CD8-positive, alpha-beta memory T cell (primary cell): Measurements from ENCODE around the gene B3GNT7. TPM values are rescaled to one million over a fixed set of nuclear protein-coding genes. Genes with fewer than 3 reads are reported as not detected.
"Not testable (repeated sequence)": the region's sequence is repeated elsewhere in the genome, so short reads cannot be mapped to it uniquely, and the experiment has no call there.

ENCODE experiments used
- CTCF ChIA-PET: fragments of 350-600 bp; sonication (Branson Sonifier 250); formaldehyde crosslinking; loops from one replicate; lab custom pipeline; 2021; ENCODE audit warnings: antibody characterized with exemption; lab: Charles Lee
- POLR2A ChIA-PET: fragments of 350-600 bp; sonication (Branson Sonifier 250); formaldehyde crosslinking; loops from one replicate; lab custom pipeline; 2021; ENCODE audit warnings: antibody characterized with exemption; lab: Charles Lee
- DNase-seq, 5 donors: peaks; one replicate each; pipeline versions ENCODE4 v3.0.0 to v3.0.0-alpha.2; 2020 to 2022; ENCODE audit warnings: mixed read lengths in 1 of 5
- H3K27ac ChIP-seq: one replicate; pipeline ENCODE4 v1.7.0; 2013; ENCODE audit warnings: low read depth, mild to moderate bottlenecking, low read length, moderate library complexity
- H3K27me3 ChIP-seq: 2 replicates; pipeline ENCODE4 v1.7.0; 2013; ENCODE audit warnings: low read length, mild to moderate bottlenecking; ENCODE audit not compliant: insufficient read depth, poor library complexity, severe bottlenecking
- H3K36me3 ChIP-seq: 2 replicates; pipeline ENCODE4 v1.7.0; 2013; ENCODE audit warnings: mild to moderate bottlenecking, low read length, moderate library complexity; ENCODE audit not compliant: insufficient read depth
- H3K4me1 ChIP-seq: 2 replicates; pipeline ENCODE4 v1.7.0; 2013; ENCODE audit warnings: mild to moderate bottlenecking, low read length, moderate library complexity; ENCODE audit not compliant: insufficient read depth
- H3K4me3 ChIP-seq: 2 replicates; pipeline ENCODE4 v1.7.0; 2013; ENCODE audit warnings: mild to moderate bottlenecking, low read length
- H3K9me3 ChIP-seq: 2 replicates; pipeline ENCODE4 v1.7.0; 2013; ENCODE audit warnings: mild to moderate bottlenecking, low read length
- H3K27ac Mint-ChIP-seq, 8 donors: one replicate each; pipeline ENCODE4 v1.8.0; 2020 to 2021; ENCODE audit warnings: mixed read lengths in 8 of 8, mild to moderate bottlenecking in 6 of 8, inconsistent platforms in 3 of 8, moderate library complexity in 3 of 8
- H3K27me3 Mint-ChIP-seq, 2 donors: one replicate each; pipeline ENCODE4 v1.8.0; 2020 to 2021; ENCODE audit warnings: mixed read lengths in 2 of 2, mild to moderate bottlenecking in 1 of 2, moderate library complexity in 1 of 2
- H3K36me3 Mint-ChIP-seq, 3 donors: one replicate each; pipeline ENCODE4 v1.8.0; 2020 to 2021; ENCODE audit warnings: mixed read lengths in 3 of 3, inconsistent platforms in 1 of 3, mild to moderate bottlenecking in 1 of 3
- H3K4me1 Mint-ChIP-seq, 3 donors: one replicate each; pipeline ENCODE4 v1.8.0; 2020 to 2021; ENCODE audit warnings: mixed read lengths in 3 of 3, inconsistent platforms in 1 of 3, mild to moderate bottlenecking in 1 of 3
- H3K4me3 Mint-ChIP-seq, 7 donors: one replicate each; pipeline ENCODE4 v1.8.0; 2020 to 2021; ENCODE audit warnings: mixed read lengths in 7 of 7, mild to moderate bottlenecking in 6 of 7, moderate library complexity in 4 of 7, inconsistent platforms in 2 of 7
- H3K9me3 Mint-ChIP-seq, 5 donors: one replicate each; pipeline ENCODE4 v1.8.0; 2020 to 2022; ENCODE audit warnings: mixed read lengths in 5 of 5, mild to moderate bottlenecking in 3 of 5, moderate library complexity in 2 of 5, inconsistent platforms in 1 of 5
- polyA plus RNA-seq: library from polyadenylated mRNA; unstranded; fragments of 300-500 nt; fragmentation: Illumina TruSeq; gene quantifications from one replicate; pipeline ENCODE4 v1.2.3, GENCODE V29; 2021
- total RNA-seq, 2 experiments: library from RNA; stranded (reverse); gene quantifications; one replicate each; pipeline ENCODE4 v1.2.3, GENCODE V29; 2021

The B3GNT7 gene
- total and polyA plus RNA-seq, 3 experiments from 2014 or later: 0.13 to 0.16 (median 0.14) TPM

GRCh38 chr2:231370749-231371429 is 24.6 kb upstream of the B3GNT7 start:
- CTCF ChIA-PET: no interaction called here

GRCh38 chr2:231371430-231372054 is 24.0 kb upstream of the B3GNT7 start:
- H3K4me1 ChIP-seq: no peaks in the 10 kb centered on the region
- no peaks in the 10 kb centered on the region for H3K27me3 ChIP-seq
- H3K27ac ChIP-seq: no peak overlapping the region
- CTCF ChIA-PET: interaction anchor here (1.2 kb wide), 1 partner anchor 24 kb away, joined by 3 read pairs; no protein-coding TSS in a partner anchor
- H3K36me3 ChIP-seq: no peaks in the 10 kb centered on the region
- H3K4me3 Mint-ChIP-seq: no peak overlapping the region
- no peak overlapping the region for H3K4me3 ChIP-seq
- no peaks in the 10 kb centered on the region for H3K9me3 ChIP-seq
- no peak overlapping the region for H3K27ac Mint-ChIP-seq
- no peaks in the 10 kb centered on the region for H3K27me3 Mint-ChIP-seq
- peak in 1 of 5 donors; percentile 34 for DNase-seq
- no peaks in the 10 kb centered on the region for H3K4me1 Mint-ChIP-seq
- POLR2A ChIA-PET: interaction anchor here (0.6 kb wide), 1 partner anchor 81 kb away, joined by 3 read pairs; no protein-coding TSS in a partner anchor
- H3K36me3 Mint-ChIP-seq: no peaks in the 10 kb centered on the region
- no peaks in the 10 kb centered on the region for H3K9me3 Mint-ChIP-seq

More at GRCh38 chr2:231370749-231371429, 24.6 kb upstream of the B3GNT7 start:
- Histone ChIP-seq H3K4me1 (no peaks in the 10 kb centered on the region), H3K4me3 (no peak overlapping the region), H3K36me3 (no peaks in the 10 kb centered on the region), H3K27ac (no peak overlapping the region), H3K27me3 (no peaks in the 10 kb centered on the region), H3K9me3 (no peaks in the 10 kb centered on the region)
- H3K4me3 Mint-ChIP-seq: no peak overlapping the region
- no peaks in the 10 kb centered on the region for H3K27me3 Mint-ChIP-seq
- POLR2A ChIA-PET: no interaction called here
- no peak overlapping the region for H3K27ac Mint-ChIP-seq
- DNase-seq: peak in 1 of 5 donors; percentile 48
- H3K36me3 Mint-ChIP-seq: no peaks in the 10 kb centered on the region
- no peaks in the 10 kb centered on the region for H3K4me1 Mint-ChIP-seq
- H3K9me3 Mint-ChIP-seq: no peaks in the 10 kb centered on the region

- Histone ChIP-seq H3K36me3 (no peaks in the 10 kb centered on the region), H3K9me3 (no peaks in the 10 kb centered on the region), H3K27ac (no peak overlapping the region), H3K27me3 (no peaks in the 10 kb centered on the region), H3K4me3 (no peak overlapping the region), H3K4me1 (no peaks in the 10 kb centered on the region)
- H3K36me3 Mint-ChIP-seq: no peaks in the 10 kb centered on the region
- H3K9me3 Mint-ChIP-seq: no peaks in the 10 kb centered on the region
- POLR2A ChIA-PET: interaction anchor here (0.6 kb wide), 1 partner anchor 26 kb away, joined by 4 read pairs; no protein-coding TSS in a partner anchor
- H3K27ac Mint-ChIP-seq: no peak overlapping the region
- CTCF ChIA-PET: interaction anchor here (1.2 kb wide), 1 partner anchor 25 kb away, joined by 3 read pairs; no protein-coding TSS in a partner anchor
- H3K4me1 Mint-ChIP-seq: no peaks in the 10 kb centered on the region
- DNase-seq: peak in 1 of 5 donors; percentile 29
- peaks cover 0 to 4% of the 10 kb centered on the region in 2 donors for H3K27me3 Mint-ChIP-seq
- H3K4me3 Mint-ChIP-seq: no peak overlapping the region
These were observed 23.2 kb upstream of the B3GNT7 start for GRCh38 chr2:231372326-231372725.

GRCh38 chr2:231373184-231373583 is 22.3 kb upstream of the B3GNT7 start:
- no peaks in the 10 kb centered on the region for H3K9me3 Mint-ChIP-seq
- H3K36me3 Mint-ChIP-seq: no peaks in the 10 kb centered on the region
- Histone ChIP-seq H3K27me3 (no peaks in the 10 kb centered on the region), H3K27ac (no peak overlapping the region), H3K4me1 (no peaks in the 10 kb centered on the region), H3K9me3 (no peaks in the 10 kb centered on the region), H3K4me3 (no peak overlapping the region), H3K36me3 (no peaks in the 10 kb centered on the region)
- H3K27ac Mint-ChIP-seq: peak overlapping the region in 1 of 8 donors; percentile 33
- H3K4me1 Mint-ChIP-seq: no peaks in the 10 kb centered on the region
- H3K4me3 Mint-ChIP-seq: no peak overlapping the region
- DNase-seq: no peak
- POLR2A ChIA-PET: no interaction called here
- CTCF ChIA-PET: no interaction called here
- H3K27me3 Mint-ChIP-seq: peaks cover 0 to 4% of the 10 kb centered on the region in 2 donors

DNA sequence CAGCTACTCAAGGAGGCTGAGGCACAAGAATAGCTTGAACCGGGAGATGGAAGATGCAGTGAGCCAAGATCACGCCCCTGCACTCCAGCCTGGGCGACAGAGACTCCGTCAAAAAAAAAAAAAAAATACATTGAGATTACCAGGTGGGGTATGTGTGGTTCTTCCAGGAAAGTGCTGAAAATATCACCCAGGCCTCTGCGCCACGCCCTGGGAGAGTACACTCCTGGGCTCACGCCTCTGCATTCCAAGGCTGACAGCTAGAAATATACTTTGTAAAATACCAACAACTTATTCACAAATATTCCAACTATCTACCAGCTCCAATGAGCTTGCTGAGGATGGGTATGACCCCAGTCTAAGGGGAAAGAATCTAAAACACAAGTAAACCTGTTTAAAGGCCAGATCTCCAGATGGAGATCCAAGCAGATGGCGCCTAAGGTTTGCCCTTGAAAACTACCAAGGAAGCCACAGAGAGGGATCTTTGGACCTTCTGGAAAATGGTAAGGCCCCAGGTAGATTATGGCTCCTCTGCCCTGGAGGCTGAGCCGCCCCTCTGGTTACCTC is 21.6 kb upstream of the B3GNT7 start:
- POLR2A ChIA-PET: no interaction called here
- Mint-ChIP-seq H3K27me3 (peaks cover 0 to 4% of the 10 kb centered on the region in 2 donors), H3K27ac (peak overlapping the region in 2 of 8 donors; percentile 33 to 65), H3K9me3 (no peaks in the 10 kb centered on the region), H3K36me3 (no peaks in the 10 kb centered on the region), H3K4me3 (no peak overlapping the region), H3K4me1 (no peaks in the 10 kb centered on the region)
- CTCF ChIA-PET: interaction anchor here (0.7 kb wide), 1 partner anchor 146 kb away, joined by 3 read pairs; no protein-coding TSS in a partner anchor
- H3K27ac ChIP-seq: no peak overlapping the region
- no peak for DNase-seq
- no peaks in the 10 kb centered on the region for H3K4me1 ChIP-seq
- H3K4me3 ChIP-seq: no peak overlapping the region
- H3K36me3 ChIP-seq: no peaks in the 10 kb centered on the region
- H3K27me3 ChIP-seq: no peaks in the 10 kb centered on the region
- H3K9me3 ChIP-seq: no peaks in the 10 kb centered on the region

GRCh38 chr2:231374771-231375170 is 20.7 kb upstream of the B3GNT7 start:
- ChIA-PET POLR2A (no interaction called here), CTCF (no interaction called here)
- peaks cover 0 to 4% of the 10 kb centered on the region in 2 donors for H3K27me3 Mint-ChIP-seq
- Histone ChIP-seq H3K27me3 (no peaks in the 10 kb centered on the region), H3K27ac (no peak overlapping the region), H3K4me3 (no peak overlapping the region), H3K9me3 (no peaks in the 10 kb centered on the region), H3K4me1 (no peaks in the 10 kb centered on the region), H3K36me3 (no peaks in the 10 kb centered on the region)
- no peaks in the 10 kb centered on the region for H3K4me1 Mint-ChIP-seq
- no peaks in the 10 kb centered on the region for H3K9me3 Mint-ChIP-seq
- no peak for DNase-seq
- H3K36me3 Mint-ChIP-seq: no peaks in the 10 kb centered on the region
- no peak overlapping the region for H3K27ac Mint-ChIP-seq
- H3K4me3 Mint-ChIP-seq: no peak overlapping the region

GRCh38 chr2:231375994-231376615 is 19.4 kb upstream of the B3GNT7 start:
- H3K27me3 ChIP-seq, H3K4me1 ChIP-seq, H3K4me3 Mint-ChIP-seq, H3K4me3 ChIP-seq, H3K36me3 ChIP-seq, H3K9me3 Mint-ChIP-seq, H3K27me3 Mint-ChIP-seq, H3K4me1 Mint-ChIP-seq, H3K9me3 ChIP-seq, DNase-seq, CTCF ChIA-PET, H3K36me3 Mint-ChIP-seq, H3K27ac ChIP-seq, POLR2A ChIA-PET: not testable (repeated sequence)
- peak overlapping the region in 1 of 8 donors; percentile 73 for H3K27ac Mint-ChIP-seq

DNA sequence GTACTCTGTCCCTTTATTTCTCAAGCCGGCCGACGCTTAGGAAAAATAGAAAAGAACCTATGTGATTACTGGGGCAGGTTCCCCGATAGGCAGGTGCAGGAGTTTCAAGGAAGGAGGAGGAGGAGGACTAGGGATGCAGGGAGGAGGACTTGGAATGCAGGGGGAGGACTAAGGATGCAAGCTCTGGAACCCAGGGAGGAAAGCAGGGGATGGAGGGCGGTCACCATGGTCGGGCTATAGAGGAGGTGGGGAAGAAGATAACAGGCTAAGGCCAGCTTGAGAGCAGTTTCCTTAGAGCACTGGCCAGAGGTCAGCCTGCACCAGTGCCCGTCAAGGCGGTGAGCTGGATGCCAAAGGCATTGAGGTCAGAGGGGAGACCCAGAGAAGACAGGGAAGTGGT is 18.7 kb upstream of the B3GNT7 start:
- Mint-ChIP-seq H3K9me3 (no peaks in the 10 kb centered on the region), H3K36me3 (no peaks in the 10 kb centered on the region), H3K27me3 (peaks cover 3 to 4% of the 10 kb centered on the region in 2 donors), H3K4me1 (no peaks in the 10 kb centered on the region), H3K27ac (peak overlapping the region in 1 of 8 donors; percentile 30), H3K4me3 (no peak overlapping the region)
- H3K9me3 ChIP-seq: no peaks in the 10 kb centered on the region
- DNase-seq: no peak
- H3K27me3 ChIP-seq: no peaks in the 10 kb centered on the region
- ChIA-PET CTCF (no interaction called here), POLR2A (no interaction called here)
- H3K4me1 ChIP-seq: no peaks in the 10 kb centered on the region
- no peak overlapping the region for H3K27ac ChIP-seq
- H3K36me3 ChIP-seq: no peaks in the 10 kb centered on the region
- no peak overlapping the region for H3K4me3 ChIP-seq
